ENCODE data around the gene WBP2.

GRCh38 chr17:75827308-75828075 is 27.6 kb downstream of the WBP2 start:
- TF ChIP-seq CTCF (IDR thresholded peaks at IDR 0.05; ENCODE audit: low read length) = peak; percentile 71
- no peak for TF ChIP-seq EZH2 (optimal IDR thresholded peaks at IDR 0.05; ENCODE audit: low read depth, low read length)
- no peak for TF ChIP-seq EZH2phosphoT487 (IDR thresholded peaks at IDR 0.05; ENCODE audit: low read length)

All from MM.1S (cell line).